Measurements from ENCODE around the gene SLC2A4.

DNA sequence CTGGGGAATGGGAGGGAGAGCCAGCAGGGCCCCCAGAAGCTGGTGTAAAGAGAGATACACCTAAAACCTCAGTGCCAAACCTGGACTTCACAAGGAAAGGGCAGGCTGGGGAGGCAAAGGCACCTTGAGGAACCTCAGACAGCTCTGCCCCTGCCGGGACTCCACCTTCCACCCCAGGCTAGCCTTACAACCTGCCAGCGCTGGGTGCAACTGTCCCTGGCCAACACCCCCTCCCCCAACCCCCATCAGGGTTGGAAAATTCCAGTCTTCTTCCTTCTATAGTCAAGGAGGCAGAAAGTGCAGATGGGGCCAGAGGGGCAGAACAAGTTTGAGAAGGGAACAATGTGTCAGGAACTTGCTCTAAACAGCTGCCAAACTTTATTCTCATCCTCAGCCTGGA lies 10.7 kb downstream of the SLC2A4 start:
- no peak for TF ChIP-seq CTCF (IDR thresholded peaks at IDR 0.05; ENCODE audit: insufficient read depth, low read length, poor library complexity, severe bottlenecking)
- no peak for TF ChIP-seq EZH2phosphoT487 (conservative IDR thresholded peaks at IDR 0.05; ENCODE audit: low read length)

All from SU-DHL-6 (cell line).